ENCODE data around the gene NUDT3. TPM values are rescaled to one million over a fixed set of nuclear protein-coding genes. Genes with fewer than 3 reads are reported as not detected.

NUDT3 gene
- total and polyA plus RNA-seq, 7 donors = 10.6 to 70.5 (median 33.3) TPM

DNA sequence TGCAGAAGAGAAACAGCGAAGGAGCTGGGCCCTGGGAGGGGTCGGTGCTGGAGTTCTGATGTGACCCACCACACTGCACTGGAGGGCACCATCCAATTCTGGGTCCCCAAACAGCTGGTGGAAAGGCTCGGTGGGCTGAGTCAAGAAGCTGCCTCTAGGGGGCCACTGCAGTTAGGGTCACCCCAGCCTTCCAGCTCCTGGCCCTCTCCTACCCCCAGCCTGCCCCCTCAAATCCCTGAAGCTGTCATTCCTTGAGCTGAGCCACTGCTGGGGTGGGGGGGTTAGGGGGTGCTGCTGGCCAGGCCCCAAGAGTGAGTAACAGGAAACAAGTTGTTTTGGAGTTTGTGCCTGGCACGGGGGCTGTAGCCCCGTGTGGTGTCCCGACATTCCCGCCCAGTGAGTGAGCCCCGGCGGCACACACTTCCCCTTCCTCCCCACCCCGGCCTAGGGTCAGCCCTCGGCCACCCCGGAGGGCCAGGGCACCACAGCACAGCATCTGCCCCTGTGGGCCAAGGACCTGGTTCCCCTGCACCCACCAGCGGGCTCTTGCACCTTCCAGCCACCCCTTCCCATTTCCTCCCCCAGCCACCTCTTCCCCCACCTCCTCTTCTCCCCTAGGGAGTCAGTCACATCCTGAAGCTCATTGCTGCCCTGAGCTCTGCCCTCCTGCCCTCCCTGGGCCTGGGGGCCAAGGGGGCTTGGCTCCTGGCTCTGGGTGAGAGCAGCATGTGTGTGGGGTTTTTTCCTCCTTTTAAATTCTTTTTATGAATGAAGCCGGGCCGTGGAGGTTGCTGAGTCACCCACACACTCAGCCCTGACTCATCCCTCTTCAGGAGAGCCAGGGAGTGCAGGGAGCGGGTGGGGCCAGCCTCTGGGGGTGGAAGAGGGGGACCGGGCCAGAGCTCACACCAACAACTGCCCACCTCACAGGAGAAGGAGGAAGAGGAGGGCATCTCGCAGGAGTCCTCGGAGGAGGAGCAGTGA, 148.3 kb downstream of the NUDT3 start:
- Histone ChIP-seq H3K4me3 (peak overlapping the region; percentile 10), H3K9me3 (no peaks in the 10 kb centered on the region), H3K27ac (peak overlapping the region; percentile 87), H3K36me3 (ENCODE audit: insufficient read depth in 1 of 2, low read depth in 1 of 2) (peaks cover 0 to 36% of the 10 kb centered on the region in 2 donors), H3K4me1 (peaks cover 32% of the 10 kb centered on the region), H3K27me3 (ENCODE audit: insufficient read depth in 3 of 3, low read length in 2 of 3) (no peaks in the 10 kb centered on the region)
- 37 to 43% (median 39%) methylated on average over 14 to 19 of the region's 19 CpGs for WGBS, 3 donors
- intact Hi-C loops (cut with DNase I) = no loop called here
- ATAC-seq (peak; percentile 57 to 71 (median 70)), DNase-seq (peak; percentile 83 to 88)
- TF ChIP-seq CTCF (IDR thresholded peaks at IDR 0.05) = peak; percentile 16

- Histone ChIP-seq H3K4me3 (no peak overlapping the region), H3K4me1 (peaks cover 32% of the 10 kb centered on the region), H3K36me3 (ENCODE audit: insufficient read depth in 1 of 2, low read depth in 1 of 2) (peaks cover 0 to 36% of the 10 kb centered on the region in 2 donors), H3K9me3 (no peaks in the 10 kb centered on the region), H3K27ac (peak overlapping the region; percentile 87), H3K27me3 (ENCODE audit: insufficient read depth in 3 of 3, low read length in 2 of 3) (no peaks in the 10 kb centered on the region)
- intact Hi-C loops (cut with DNase I) = no loop called here
- 58 to 69% (median 65%) methylated on average over 5 of the region's 5 CpGs for WGBS, 3 donors
- DNase-seq (no peak), ATAC-seq (no peak)
- no peak for TF ChIP-seq CTCF (IDR thresholded peaks at IDR 0.05)
Measured at GRCh38 chr6:34243131-34243771, 149.2 kb downstream of the NUDT3 start.

GRCh38 chr6:34242252-34243130, 150.0 kb downstream of the NUDT3 start:
- Histone ChIP-seq H3K36me3 (ENCODE audit: insufficient read depth in 1 of 2, low read depth in 1 of 2) (peaks cover 0 to 36% of the 10 kb centered on the region in 2 donors), H3K9me3 (no peaks in the 10 kb centered on the region), H3K27me3 (ENCODE audit: insufficient read depth in 3 of 3, low read length in 2 of 3) (no peaks in the 10 kb centered on the region), H3K4me1 (peaks cover 30% of the 10 kb centered on the region), H3K4me3 (no peak overlapping the region), H3K27ac (peak overlapping the region; percentile 87)
- no peak for TF ChIP-seq CTCF (IDR thresholded peaks at IDR 0.05)
- DNase-seq = no peak
- 80 to 88% (median 85%) methylated on average over 7 of the region's 7 CpGs for WGBS, 3 donors
- ATAC-seq = no peak
- intact Hi-C loops (cut with DNase I) = no loop called here

DNA sequence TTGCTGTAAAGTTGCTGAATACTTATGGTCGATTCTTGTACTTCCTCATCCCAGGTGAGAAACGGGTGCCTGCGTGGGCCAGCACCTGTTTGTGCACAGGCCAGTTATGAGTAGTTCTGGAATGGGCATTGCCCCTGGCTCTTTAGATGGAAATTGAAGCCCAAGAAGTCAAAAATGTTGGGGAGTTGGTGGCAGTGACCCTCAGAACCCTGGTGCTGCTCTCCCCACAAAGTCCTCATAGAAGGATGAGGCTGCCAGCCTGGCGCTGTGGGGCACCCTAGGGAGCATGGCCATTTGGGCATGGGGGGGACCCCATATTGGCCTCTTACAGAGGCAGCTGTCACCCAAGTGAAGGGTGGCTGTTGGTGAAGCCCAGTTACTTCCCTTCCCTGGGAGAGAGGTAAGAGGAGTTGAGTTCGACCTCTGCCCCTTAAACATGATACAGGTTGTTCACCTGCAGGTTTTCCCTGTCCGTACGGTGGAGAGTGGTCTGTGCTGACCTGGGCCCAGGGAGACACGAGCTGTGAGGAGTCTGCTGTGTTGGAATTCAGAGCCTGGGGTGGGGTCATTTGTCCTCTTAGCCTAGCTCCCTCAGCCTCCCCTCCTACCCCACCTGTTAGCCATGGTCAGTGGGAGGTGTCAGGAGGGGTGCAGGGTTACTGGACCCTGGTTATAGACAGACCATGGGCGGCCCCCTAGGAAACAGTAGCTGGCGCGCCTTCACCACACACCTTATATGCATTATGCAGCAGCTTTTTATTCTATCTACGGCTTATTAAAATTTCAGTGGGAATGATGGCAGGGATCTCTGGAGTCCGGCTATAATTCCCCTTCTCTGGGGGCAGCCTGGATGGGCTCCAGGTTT, 150.9 kb downstream of the NUDT3 start:
- Histone ChIP-seq H3K9me3 (no peaks in the 10 kb centered on the region), H3K36me3 (ENCODE audit: insufficient read depth in 1 of 2, low read depth in 1 of 2) (peaks cover 0 to 36% of the 10 kb centered on the region in 2 donors), H3K27me3 (ENCODE audit: insufficient read depth in 3 of 3, low read length in 2 of 3) (no peaks in the 10 kb centered on the region), H3K27ac (no peak overlapping the region), H3K4me3 (no peak overlapping the region), H3K4me1 (peaks cover 23% of the 10 kb centered on the region)
- WGBS, 3 donors = 89 to 96% (median 93%) methylated on average over 13 of the region's 13 CpGs
- ATAC-seq (no peak), DNase-seq (no peak)
- intact Hi-C loops (cut with DNase I) = no loop called here
- TF ChIP-seq CTCF (IDR thresholded peaks at IDR 0.05) = no peak

Measured in psoas muscle (tissue), 8 donors.